K562 (cell line): ENCODE data around the gene KRT4. TPM values are rescaled to one million over a fixed set of nuclear protein-coding genes. Genes with fewer than 3 reads are reported as not detected.

Source experiments
- ATAC-seq: fragments of 200-7000 bp; cut with Tn5 transposase; 3 replicates; pipeline ENCODE4 v1.9.1; 2020; ENCODE audit warnings: moderate library complexity
- BruUV-seq: library from RNA; stranded (reverse); fragments of 400-500 nt; replicated peaks from 2 replicates; lab custom pipeline; 2021; lab: Mats Ljungman, UMichigan
- CTCF ChIA-PET: fragments of 300-600 bp; formaldehyde crosslinking; extraction: SDS; loops from one replicate; lab custom pipeline; 2021; ENCODE audit warnings: low intra/inter-chr PET ratio; lab: Yijun Ruan, JAX
- POLR2A ChIA-PET: fragments of 300-600, 350-650 bp; sonication (Branson Sonifier 250); formaldehyde crosslinking; extraction: SDS; loops from one replicate; lab custom pipeline; 2021; ENCODE audit warnings: antibody characterized with exemption, inconsistent platforms; lab: Yijun Ruan, JAX
- DNase-seq, 4 experiments: peaks; one replicate each; pipeline versions ENCODE4 v3.0.0 to v3.0.0-alpha.2; 2011 to 2018; ENCODE audit warnings: low spot score in 3 of 4, mixed read lengths in 3 of 4; ENCODE audit errors: extremely low read depth in 1 of 4
- FAIRE-seq: peaks from 2 replicates; lab custom pipeline; 2011; peaks lifted over from hg19 to GRCh38; lab: Jason Lieb, UNC
- H2AFZ ChIP-seq: 2 replicates; pipeline ENCODE4 v1.6.0; 2011; ENCODE audit warnings: low read depth, low read length, control low read depth, inconsistent platforms
- H3K27ac ChIP-seq: fragments of 200-600 bp; 3 replicates; pipeline ENCODE4 v1.8.0; 2011; ENCODE audit warnings: low read depth, mild to moderate bottlenecking, control low read depth, inconsistent platforms, low read length, moderate library complexity, mixed read lengths; ENCODE audit errors: extremely low read depth
- H3K27me3 ChIP-seq, 2 experiments: fragments of 300-600 bp in 1 of 2; 2 replicates in 1 of 2; 3 replicates in 1 of 2; pipeline versions ENCODE4 v1.6.0 to v1.8.0; 2011; ENCODE audit warnings: inconsistent platforms in 2 of 2, low read length in 2 of 2, mild to moderate bottlenecking in 1 of 2, mixed read lengths in 1 of 2, moderate library complexity in 1 of 2; ENCODE audit not compliant: control insufficient read depth in 2 of 2, insufficient read depth in 2 of 2
- H3K36me3 ChIP-seq: fragments of 300-600 bp; 3 replicates; pipeline ENCODE4 v1.8.0; 2011; ENCODE audit warnings: mild to moderate bottlenecking, low read length, inconsistent platforms; ENCODE audit not compliant: control insufficient read depth, insufficient read depth
- H3K4me1 ChIP-seq, 2 experiments: fragments of 200-600 bp in 1 of 2; replicated peaks in 1 of 2; 2 replicates in 1 of 2; 3 replicates in 1 of 2; pipeline versions ENCODE4 v1.5.1 to v1.8.0; 2011; ENCODE audit warnings: inconsistent platforms in 2 of 2, low read length in 2 of 2, mild to moderate bottlenecking in 1 of 2, mixed read lengths in 1 of 2, moderate library complexity in 1 of 2; ENCODE audit not compliant: control insufficient read depth in 2 of 2, insufficient read depth in 2 of 2
- H3K4me2 ChIP-seq: 2 replicates; pipeline ENCODE4 v1.6.1; 2011; ENCODE audit warnings: low read length, control low read depth, inconsistent platforms, mixed read lengths; ENCODE audit not compliant: insufficient read depth
- H3K4me3 ChIP-seq: fragments of 200-600 bp; sonication (generic), shearing (Covaris generic); 2 replicates; pipeline ENCODE4 v1.5.1; 2016; ENCODE audit warnings: control low read depth, inconsistent platforms
- H3K79me2 ChIP-seq: fragments of 200-600 bp; 3 replicates; pipeline ENCODE4 v1.8.0; 2011; ENCODE audit warnings: low read length, inconsistent platforms; ENCODE audit not compliant: control insufficient read depth, insufficient read depth
- H3K9ac ChIP-seq, 2 experiments: 2 replicates each; pipeline versions ENCODE4 v1.6.0 to v1.6.1; 2011; ENCODE audit warnings: low read depth in 2 of 2, low read length in 2 of 2, control low read depth in 1 of 2, inconsistent platforms in 1 of 2, mild to moderate bottlenecking in 1 of 2, mixed read lengths in 1 of 2; ENCODE audit not compliant: insufficient read depth in 1 of 2
- H3K9me1 ChIP-seq: one replicate; pipeline ENCODE4 v1.6.0; 2011; ENCODE audit warnings: inconsistent platforms, mild to moderate bottlenecking, low read length, moderate library complexity; ENCODE audit not compliant: control insufficient read depth, insufficient read depth
- H3K9me3 ChIP-seq: replicated peaks from 2 replicates; pipeline ENCODE4 v1.5.1; 2011; ENCODE audit warnings: low read depth, low read length, inconsistent platforms; ENCODE audit not compliant: control insufficient read depth, insufficient read depth
- H4K20me1 ChIP-seq: replicated peaks from 2 replicates; pipeline ENCODE4 v1.6.1; 2011; ENCODE audit warnings: low read length, inconsistent platforms, mixed read lengths; ENCODE audit not compliant: control insufficient read depth, insufficient read depth
- ETV1 ChIP-seq: fragments of 450-650 bp; conservative IDR thresholded peaks from 2 replicates; pipeline ENCODE4 v1.6.1; 2016; ENCODE audit warnings: missing genetic modification characterization, control low read depth, low read depth, missing compliant biosample characterization
- GTF2E2 ChIP-seq: fragments of 200-800 bp; sonication (Bioruptor generic); IDR thresholded peaks from 2 replicates; pipeline ENCODE4 v1.6.1; 2016; ENCODE audit warnings: missing genetic modification characterization, missing compliant biosample characterization
- KAT2B ChIP-seq: IDR thresholded peaks from one replicate; pipeline ENCODE4 v1.6.1; 2012; ENCODE audit warnings: low read depth, mild to moderate bottlenecking, control low read depth, inconsistent platforms, low read length, moderate library complexity
- NR3C1 ChIP-seq: sonication (generic); formaldehyde crosslinking; IDR thresholded peaks from 2 replicates; pipeline ENCODE4 v1.8.1; 2022; ENCODE audit warnings: missing genetic modification reagents
- PPARD ChIP-seq: fragments of 250-450 bp; sonication (Bioruptor Pico); IDR thresholded peaks from 2 replicates; pipeline ENCODE4 v1.8.0; 2022; ENCODE audit warnings: inconsistent platforms, mild to moderate bottlenecking, moderate library complexity
- PRMT5 ChIP-seq: sonication (generic); formaldehyde crosslinking; IDR thresholded peaks from 2 replicates; pipeline ENCODE4 v1.5.0; 2020; ENCODE audit warnings: missing genetic modification reagents
- SAFB2 ChIP-seq: fragments of 200-400 bp; formaldehyde crosslinking; IDR thresholded peaks from 2 replicates; pipeline ENCODE4 v1.6.1; 2018; ENCODE audit warnings: borderline replicate concordance, low read length, low read depth, moderate library complexity; ENCODE audit not compliant: severe bottlenecking
- SFPQ ChIP-seq: fragments of 200-400 bp; formaldehyde crosslinking; IDR thresholded peaks from 2 replicates; pipeline ENCODE4 v1.6.1; 2017; ENCODE audit warnings: mild to moderate bottlenecking, low read depth, low read length, moderate library complexity
- SP2 ChIP-seq: IDR thresholded peaks from 2 replicates; pipeline ENCODE4 v1.6.1; 2011; ENCODE audit warnings: mild to moderate bottlenecking, low read depth, low read length, moderate library complexity; ENCODE audit not compliant: poor library complexity, severe bottlenecking; ENCODE audit errors: extremely low read depth
- TSC22D4 ChIP-seq: fragments of 450-650 bp; IDR thresholded peaks from 2 replicates; pipeline ENCODE4 v1.6.1; 2016; ENCODE audit warnings: missing genetic modification characterization, missing biosample characterization, control low read depth
- YY1 ChIP-seq, 3 experiments: IDR thresholded peaks; 2 replicates each; pipeline ENCODE4 v1.6.1; 2011; ENCODE audit warnings: low read length in 2 of 3, mild to moderate bottlenecking in 2 of 3, moderate library complexity in 2 of 3, borderline replicate concordance in 1 of 3, control low read depth in 1 of 3, low read depth in 1 of 3; ENCODE audit not compliant: insufficient read depth in 3 of 3, insufficient replicate concordance in 2 of 3, control insufficient read depth in 1 of 3, insufficient read length in 1 of 3; ENCODE audit errors: extremely low read depth in 1 of 3
- ZNF436 ChIP-seq: fragments of 250-450, 450-650 bp; sonication (Bioruptor Pico); formaldehyde crosslinking; IDR thresholded peaks from 2 replicates; pipeline ENCODE4 v1.7.0; 2020; ENCODE audit warnings: mild to moderate bottlenecking
- WGBS: fragments of 100-300 bp; shearing (Covaris generic); methylation state at CpG from one replicate; pipeline ENCODE4 v1.1.6; 2016; ENCODE audit warnings: low coverage, mixed read lengths; ENCODE audit not compliant: insufficient coverage; ENCODE audit errors: missing lambda C conversion rate; 5-methylcytosine and 5-hydroxymethylcytosine counted together
- in situ Hi-C: fragments of 300-500 bp; cut with MboI; formaldehyde crosslinking; loops from 4 replicates; pipeline ENCODE4 v1.15.0; 2018; ENCODE audit warnings: inconsistent platforms, mixed read lengths
- intact Hi-C: fragments of 100-400 bp; cut with micrococcal nuclease; formaldehyde crosslinking; loops from 2 replicates; pipeline ENCODE4 v1.14.2; 2022
- polyA plus RNA-seq, 8 experiments: library from polyadenylated mRNA; depleted of rRNA in 4 of 8; stranded (reverse) in 5 of 8; unstranded in 3 of 8; fragments of >200 nt; fragmentation: Nextera tagmentation in 2 of 8; fragmentation: Illumina TruSeq in 1 of 8; extraction: Ambion mirVana in 2 of 8; extraction: Trizol in 1 of 8; gene quantifications; 2 replicates each; pipeline versions ENCODE4 v1.2.1 to v1.2.3, GENCODE V29; 2011 to 2014; ENCODE audit warnings: inconsistent platforms in 1 of 8, missing spikeins in 1 of 8
- total RNA-seq, 7 experiments: library from RNA; depleted of rRNA in 6 of 7; stranded (reverse); fragments of >200 nt in 6 of 7; fragmentation: Illumina TruSeq in 2 of 7; extraction: Trizol in 2 of 7; gene quantifications; 2 replicates each; pipeline versions ENCODE4 v1.2.1 to v1.2.3, GENCODE V29; 2011 to 2021; ENCODE audit warnings: low replicate concordance in 1 of 7
- TF ChIP-seq, protein P1 (sequence below): fragments of 250-450 bp; sonication (Bioruptor Pico); IDR thresholded peaks from 2 replicates; pipeline ENCODE4 v1.6.1; 2021; ENCODE audit warnings: mild to moderate bottlenecking

The KRT4 gene
- total and polyA plus RNA-seq, 9 of the 15 experiments (the other 6 are each of a cell fraction or from before 2014, with no cell fraction given) = not detected

- TF ChIP-seq, protein P1, sequence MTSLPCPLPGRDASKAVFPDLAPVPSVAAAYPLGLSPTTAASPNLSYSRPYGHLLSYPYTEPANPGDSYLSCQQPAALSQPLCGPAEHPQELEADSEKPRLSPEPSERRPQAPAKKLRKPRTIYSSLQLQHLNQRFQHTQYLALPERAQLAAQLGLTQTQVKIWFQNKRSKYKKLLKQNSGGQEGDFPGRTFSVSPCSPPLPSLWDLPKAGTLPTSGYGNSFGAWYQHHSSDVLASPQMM (CRISPR knock-in tag) = no peak
- TF ChIP-seq YY1 (IDR thresholded peaks at IDR 0.05; ENCODE audit: borderline replicate concordance in 1 of 3, control insufficient read depth in 1 of 3, extremely low read depth in 1 of 3, insufficient read depth in 3 of 3, insufficient read length in 1 of 3, insufficient replicate concordance in 2 of 3, low read depth in 1 of 3, low read length in 2 of 3) = no peak
- TF ChIP-seq ETV1 = no peak
- no peak for TF ChIP-seq SFPQ
- TF ChIP-seq SAFB2 = no peak
- TF ChIP-seq PPARD (CRISPR knock-in tag) = no peak
These were observed 32.4 kb downstream of the KRT4 start (continued) for GRCh38 chr12:52781399-52782082.

DNA sequence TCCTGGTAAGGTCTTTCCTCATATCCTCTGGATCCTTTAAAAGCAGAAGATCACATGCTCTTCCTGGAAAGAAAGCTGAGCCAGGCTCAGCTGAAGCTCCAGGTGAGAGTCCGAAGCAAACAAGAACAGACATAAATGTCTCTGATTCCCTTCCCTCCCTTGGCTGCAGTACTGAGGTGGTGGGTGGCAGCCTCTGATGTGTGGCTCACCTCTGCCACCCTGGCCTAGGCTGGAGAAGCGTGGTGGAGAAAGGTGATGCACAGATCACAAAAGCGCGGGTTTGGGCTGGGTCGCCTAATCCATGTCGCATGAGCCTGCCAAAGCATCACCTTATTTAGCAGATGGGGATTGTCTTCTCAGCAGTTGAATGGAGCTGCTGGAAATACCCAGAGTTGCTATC, 34.0 kb downstream of the KRT4 start:
- CTCF ChIA-PET = no interaction called here
- TF ChIP-seq GTF2E2 (tag) (no peak), PRMT5 (CRISPR knock-in tag) (no peak), NR3C1 (CRISPR knock-in tag) (no peak), ZNF436 (CRISPR knock-in tag) (no peak), TSC22D4 (tag) (no peak), SP2 (no peak), KAT2B (no peak)
- POLR2A ChIA-PET = no interaction called here
- Histone ChIP-seq H3K9me3 (no peaks in the 10 kb centered on the region), H3K4me2 (no peak overlapping the region), H3K27ac (no peak overlapping the region), H3K4me3 (no peak overlapping the region), H4K20me1 (no peaks in the 10 kb centered on the region; the same call in none of the 2 replicates), H3K9me1 (no peaks in the 10 kb centered on the region), H2AFZ (no peak overlapping the region), H3K9ac (no peak overlapping the region), H3K27me3 (peaks cover 27 to 58% of the 10 kb centered on the region in 2 experiments), H3K4me1 (no peaks in the 10 kb centered on the region), H3K36me3 (no peaks in the 10 kb centered on the region), H3K79me2 (no peaks in the 10 kb centered on the region)
- in situ Hi-C loops (no loop called here), intact Hi-C loops (no loop called here)
- DNase-seq = no peak
- ATAC-seq = no peak
- BruUV-seq = no TSS peak
- no peak for FAIRE-seq
- 0% methylated on average over 6 of the region's 6 CpGs for WGBS
